LNCaP clone FGC (cell line): ENCODE measurements around the gene ANXA2R.
A peak's percentile ranks its signal among the peaks of the same experiment; 100 is the strongest.
"Not testable (repeated sequence)": the region's sequence is repeated elsewhere in the genome, so short reads cannot be mapped to it uniquely, and the experiment has no call there.

Source experiments
- DNase-seq: peaks from one replicate; pipeline ENCODE4 v3.0.0-alpha.2; 2011; ENCODE audit warnings: low read depth
- H3K4me3 ChIP-seq: 2 replicates; pipeline ENCODE4 v1.5.1; 2011; ENCODE audit warnings: mild to moderate bottlenecking, low read depth, low read length, control low read depth
- CTCF ChIP-seq: IDR thresholded peaks from 2 replicates; pipeline ENCODE4 v1.5.1; 2012; ENCODE audit warnings: mild to moderate bottlenecking; ENCODE audit not compliant: control insufficient read depth, insufficient read depth; ENCODE audit errors: extremely low read depth

ANXA2R gene

GRCh38 chr5:43074987-43075318, 34.8 kb upstream of the ANXA2R start:
- no peak for TF ChIP-seq CTCF

GRCh38 chr5:43073597-43074546, 33.8 kb upstream of the ANXA2R start:
- TF ChIP-seq CTCF, result peak; percentile 65
- no peak for DNase-seq
- H3K4me3 ChIP-seq, result no peak overlapping the region

More at GRCh38 chr5:43074987-43075318, 34.8 kb upstream of the ANXA2R start:
- no peak overlapping the region for H3K4me3 ChIP-seq
- DNase-seq, result no peak

GRCh38 chr5:43069401-43069720, 29.2 kb upstream of the ANXA2R start:
- DNase-seq, H3K4me3 ChIP-seq: not testable (repeated sequence)

- TF ChIP-seq CTCF, result no peak
- peak overlapping the region; percentile 85 for H3K4me3 ChIP-seq
- DNase-seq, result no peak
Measured at GRCh38 chr5:43068037-43068436, 27.9 kb upstream of the ANXA2R start.

GRCh38 chr5:43066799-43067741, 27.0 kb upstream of the ANXA2R start:
- TF ChIP-seq CTCF, result no peak
- DNase-seq, result peak; percentile 78
- H3K4me3 ChIP-seq, result peak overlapping the region; percentile 85

- H3K4me3 ChIP-seq, result peak overlapping the region; percentile 85
- TF ChIP-seq CTCF, result no peak
- no peak for DNase-seq
Measured at GRCh38 chr5:43065948-43066798, 26.1 kb upstream of the ANXA2R start.
